Stimulated activated CD4-positive, alpha-beta T cell treated with anti-CD3 and anti-CD28 coated beads, TNF-alpha, amount 100 ng/mL, for 4 hours (primary cell): Measurements from ENCODE around the gene PES1.
"Not testable (repeated sequence)": the region's sequence is repeated elsewhere in the genome, so short reads cannot be mapped to it uniquely, and the experiment has no call there.

Experiments
- DNase-seq, 3 experiments: peaks; one replicate each; pipeline ENCODE4 v3.0.0-alpha.2; 2020; ENCODE audit warnings: low read depth in 3 of 3

The PES1 gene

GRCh38 chr22:30575859-30576258 is 15.9 kb downstream of the PES1 start:
- DNase-seq, result no peak

GRCh38 chr22:30574997-30575671 is 16.6 kb downstream of the PES1 start:
- DNase-seq, result no peak

GRCh38 chr22:30574095-30574981 is 17.4 kb downstream of the PES1 start, which contains the start of gene GAL3ST1:
Gene GAL3ST1, minus strand, starts transcription at chr22:30574665. Its CDS starts 17,273 bp downstream, at chr22:30557392.
- no peak for DNase-seq

- no peak for DNase-seq
These were observed 18.1 kb downstream of the PES1 start for GRCh38 chr22:30573594-30574094.

- no peak for DNase-seq
These were observed 18.7 kb downstream of the PES1 start for GRCh38 chr22:30572840-30573593.

GRCh38 chr22:30572210-30572609 is 19.5 kb downstream of the PES1 start:
- no peak for DNase-seq

GRCh38 chr22:30569674-30570202 is 22.0 kb downstream of the PES1 start:
- DNase-seq, result no peak

- DNase-seq, result no peak
These were observed 23.4 kb downstream of the PES1 start for GRCh38 chr22:30568137-30568805.

- not testable (repeated sequence) for DNase-seq
These were observed 24.4 kb downstream of the PES1 start for GRCh38 chr22:30567277-30567676.

GRCh38 chr22:30566125-30566524 is 25.6 kb downstream of the PES1 start:
- no peak for DNase-seq

GRCh38 chr22:30565341-30565740 is 26.4 kb downstream of the PES1 start:
- DNase-seq, result no peak

- no peak for DNase-seq
These were observed 27.0 kb downstream of the PES1 start for GRCh38 chr22:30564761-30565119.

GRCh38 chr22:30564045-30564760 is 27.5 kb downstream of the PES1 start:
- no peak for DNase-seq

GRCh38 chr22:30562366-30562765 is 29.3 kb downstream of the PES1 start:
- DNase-seq, result no peak

- no peak for DNase-seq
These were observed 30.1 kb downstream of the PES1 start for GRCh38 chr22:30561402-30562189.

- DNase-seq, result not testable (repeated sequence)
These were observed 31.0 kb downstream of the PES1 start for GRCh38 chr22:30560643-30561202.

GRCh38 chr22:30559889-30560288 is 31.8 kb downstream of the PES1 start:
- no peak for DNase-seq

GRCh38 chr22:30557243-30557642 is 34.5 kb downstream of the PES1 start:
- DNase-seq, result no peak

GRCh38 chr22:30556388-30556787 is 35.3 kb downstream of the PES1 start:
- no peak for DNase-seq
